Fibroblast of gingiva (primary cell): ENCODE data around the gene C16orf95.

Experiments used
- DNase-seq: peaks from one replicate; pipeline ENCODE4 v3.0.0-alpha.2; 2011; ENCODE audit warnings: low read depth

Gene C16orf95

DNA sequence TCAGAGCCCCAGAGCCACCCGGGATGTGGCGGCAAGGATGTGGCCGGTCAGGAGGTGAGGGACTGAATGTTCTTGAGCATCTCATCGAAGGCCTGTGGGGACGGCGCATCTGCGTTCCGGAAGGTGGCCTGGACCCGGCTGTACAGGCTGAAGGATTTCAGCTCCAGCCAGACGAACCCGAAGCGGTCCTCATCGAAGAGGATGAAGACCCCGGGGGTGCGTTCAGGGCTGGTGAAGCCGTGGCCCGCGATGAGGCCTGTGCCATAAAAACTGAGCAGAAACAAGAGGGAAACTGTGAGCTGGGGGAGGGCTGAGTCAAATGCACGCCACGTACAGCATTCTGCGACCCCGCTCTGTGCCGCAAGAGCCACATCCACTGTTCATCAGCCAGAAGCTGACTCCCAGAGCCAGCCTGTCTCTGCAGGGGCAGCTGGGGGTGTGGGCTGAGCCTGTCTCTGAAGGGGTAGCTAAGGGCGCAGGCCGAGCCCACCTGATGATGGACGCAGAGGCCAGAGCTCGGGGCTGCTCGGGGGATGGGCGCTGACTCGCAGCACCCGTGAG, 14.1 kb upstream of the C16orf95 start:
- no peak for DNase-seq

- DNase-seq = no peak
Measured at GRCh38 chr16:87330646-87331045, 13.5 kb upstream of the C16orf95 start.

- no peak for DNase-seq
Measured at GRCh38 chr16:87330257-87330624, 13.0 kb upstream of the C16orf95 start.

DNA sequence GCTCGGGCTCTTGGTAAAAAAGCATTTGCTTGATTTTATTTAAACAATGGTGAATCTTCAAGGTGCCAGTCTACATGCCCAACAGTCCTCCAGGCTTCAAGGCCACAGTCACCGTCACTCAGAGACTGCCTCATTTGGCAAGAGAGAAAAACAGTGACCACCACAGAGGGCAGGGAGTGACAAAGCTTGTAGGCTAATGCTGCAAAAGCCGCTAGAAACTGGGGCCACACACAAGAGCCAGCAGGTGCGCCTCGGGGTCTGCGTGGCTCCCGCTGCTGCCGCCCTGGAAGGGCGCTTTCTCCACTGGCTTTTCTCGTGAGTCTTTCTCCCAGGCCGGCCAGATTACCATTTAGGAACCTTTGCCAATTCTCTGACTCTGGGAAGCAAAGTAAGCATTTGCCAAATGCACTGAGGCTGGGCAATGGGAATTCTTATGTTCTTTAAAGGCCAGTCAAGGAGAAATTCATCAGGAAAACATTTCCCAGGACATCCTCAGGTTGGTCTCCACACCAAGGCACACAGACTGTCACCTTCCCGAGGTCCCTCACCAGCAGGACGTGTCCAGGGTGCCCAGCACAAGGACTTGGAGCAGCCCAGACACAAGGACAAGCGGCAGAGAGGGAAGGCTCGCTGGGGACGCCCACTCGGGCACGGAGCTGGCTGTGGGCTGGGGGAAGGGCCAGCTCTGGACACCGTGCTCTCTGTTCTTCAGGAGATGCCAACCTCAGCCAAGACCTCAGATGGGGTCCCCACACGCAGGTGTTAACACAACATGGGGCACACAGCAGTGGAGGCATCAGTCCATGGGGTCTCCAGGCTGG, 12.5 kb upstream of the C16orf95 start:
- no peak for DNase-seq

GRCh38 chr16:87328846-87329245, 11.7 kb upstream of the C16orf95 start:
- no peak for DNase-seq

- DNase-seq = no peak
Measured at GRCh38 chr16:87327798-87328495, 10.8 kb upstream of the C16orf95 start.

GRCh38 chr16:87326151-87326571, 9.0 kb upstream of the C16orf95 start:
- peak; percentile 46 for DNase-seq

DNA sequence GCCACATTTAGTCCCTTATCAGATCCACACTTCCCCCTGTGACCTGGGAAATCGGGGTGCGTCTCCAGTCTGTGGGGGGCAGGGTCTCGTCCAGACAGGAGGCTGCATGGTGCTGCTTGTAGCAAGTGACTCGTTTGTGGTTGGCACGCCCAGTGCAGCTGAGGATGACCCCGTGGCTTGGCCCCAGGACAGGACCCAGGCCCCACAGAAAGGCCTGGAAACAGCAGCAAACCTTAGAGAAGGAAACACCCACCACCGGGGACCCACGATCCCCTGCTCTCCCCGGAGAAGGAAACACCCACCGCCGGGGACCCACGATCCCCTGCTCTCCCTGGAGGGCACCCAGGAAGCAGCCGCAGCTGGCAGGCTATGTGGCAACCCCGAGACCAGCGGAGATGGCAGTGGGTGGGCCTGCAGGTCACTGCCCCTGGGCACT, 8.2 kb upstream of the C16orf95 start:
- DNase-seq = no peak

DNA sequence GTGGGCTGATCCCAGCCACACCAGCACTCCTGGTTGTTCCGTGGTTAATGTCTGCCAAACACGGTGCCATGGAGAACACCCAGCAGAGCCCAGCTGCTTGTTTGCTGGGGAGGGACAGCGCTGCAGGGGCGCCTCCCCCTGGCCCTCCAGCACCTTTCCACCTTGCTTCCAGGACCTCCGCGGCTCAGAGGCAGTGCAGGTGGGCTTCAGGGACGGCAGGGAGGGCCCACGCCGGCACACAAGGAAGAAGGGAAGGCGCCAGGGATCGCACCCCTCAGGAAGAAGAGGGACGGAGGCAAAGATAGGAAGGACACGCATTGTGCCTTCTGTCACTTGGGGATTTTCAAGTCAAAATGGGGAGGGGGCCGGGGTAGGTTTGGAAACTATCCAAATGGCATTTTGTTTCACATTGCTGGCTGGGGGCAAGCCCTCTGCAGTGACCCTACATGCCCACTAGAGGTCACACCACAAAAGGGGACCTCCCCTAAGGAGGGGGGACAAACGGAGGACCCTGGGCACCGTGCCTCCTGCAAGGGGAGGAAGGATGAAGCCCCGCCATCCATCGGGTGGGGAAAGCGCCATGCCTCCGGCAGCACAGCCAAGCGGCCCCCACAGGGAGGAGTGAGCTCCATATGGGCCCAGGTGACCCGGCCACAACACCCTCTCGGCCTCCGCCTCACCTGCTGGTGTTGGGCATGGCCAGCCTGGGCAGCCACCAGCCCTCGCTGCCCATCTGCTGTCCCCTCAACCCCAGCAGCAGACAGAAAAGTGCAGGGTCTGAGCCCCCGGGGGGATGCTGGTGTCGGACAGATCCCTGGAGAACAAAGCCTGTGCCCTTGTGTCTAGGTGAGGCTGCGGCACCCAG, 7.5 kb upstream of the C16orf95 start:
- DNase-seq = no peak

- DNase-seq = no peak
Measured at GRCh38 chr16:87323727-87324410, 6.7 kb upstream of the C16orf95 start.

DNA sequence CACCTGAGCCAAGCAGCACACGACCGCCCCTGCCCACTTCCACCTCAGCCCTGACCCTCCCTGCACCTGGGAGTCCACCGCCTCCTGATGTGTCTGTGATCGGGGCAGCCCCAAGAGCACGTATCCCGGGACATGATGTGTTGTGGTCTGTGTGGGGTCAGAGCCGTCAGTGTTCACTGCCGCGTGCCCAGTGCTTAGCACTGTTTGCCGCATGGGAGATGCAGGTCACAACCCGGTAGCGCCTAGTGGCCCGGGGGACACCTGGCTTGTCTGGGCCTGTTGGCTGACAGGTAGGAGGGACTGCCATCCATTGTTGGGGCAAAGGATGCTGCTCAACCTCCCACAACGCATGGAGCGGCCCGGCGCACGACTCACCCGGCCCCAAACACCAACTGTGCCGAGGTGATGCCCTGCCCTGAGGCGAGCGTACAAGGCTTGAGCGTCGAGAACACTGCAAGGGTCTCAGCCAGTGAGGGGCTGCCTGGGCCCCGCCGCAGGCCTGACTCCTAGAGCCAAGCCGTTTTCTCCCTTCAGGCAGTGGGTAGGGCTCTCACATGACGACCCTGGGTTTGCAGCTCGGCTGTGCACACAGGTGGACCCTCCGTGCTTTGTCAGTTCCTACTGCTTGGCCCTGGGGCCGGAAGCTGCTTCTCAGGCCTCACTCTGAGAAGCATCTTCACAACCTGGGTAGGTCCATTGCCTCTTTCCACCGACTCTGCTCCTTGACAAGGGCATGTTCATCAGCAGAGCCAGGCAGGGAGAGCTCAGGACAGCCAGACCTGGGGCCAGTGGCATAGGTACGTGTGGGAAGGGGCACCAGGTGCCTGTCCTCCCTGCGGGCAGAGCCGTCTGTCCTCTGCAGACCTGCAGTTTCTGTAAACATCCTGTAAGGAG, 5.9 kb upstream of the C16orf95 start:
- no peak for DNase-seq

- DNase-seq = no peak
Measured at GRCh38 chr16:87322360-87322759, 5.2 kb upstream of the C16orf95 start.

GRCh38 chr16:87321336-87322107, 4.3 kb upstream of the C16orf95 start:
- no peak for DNase-seq

DNA sequence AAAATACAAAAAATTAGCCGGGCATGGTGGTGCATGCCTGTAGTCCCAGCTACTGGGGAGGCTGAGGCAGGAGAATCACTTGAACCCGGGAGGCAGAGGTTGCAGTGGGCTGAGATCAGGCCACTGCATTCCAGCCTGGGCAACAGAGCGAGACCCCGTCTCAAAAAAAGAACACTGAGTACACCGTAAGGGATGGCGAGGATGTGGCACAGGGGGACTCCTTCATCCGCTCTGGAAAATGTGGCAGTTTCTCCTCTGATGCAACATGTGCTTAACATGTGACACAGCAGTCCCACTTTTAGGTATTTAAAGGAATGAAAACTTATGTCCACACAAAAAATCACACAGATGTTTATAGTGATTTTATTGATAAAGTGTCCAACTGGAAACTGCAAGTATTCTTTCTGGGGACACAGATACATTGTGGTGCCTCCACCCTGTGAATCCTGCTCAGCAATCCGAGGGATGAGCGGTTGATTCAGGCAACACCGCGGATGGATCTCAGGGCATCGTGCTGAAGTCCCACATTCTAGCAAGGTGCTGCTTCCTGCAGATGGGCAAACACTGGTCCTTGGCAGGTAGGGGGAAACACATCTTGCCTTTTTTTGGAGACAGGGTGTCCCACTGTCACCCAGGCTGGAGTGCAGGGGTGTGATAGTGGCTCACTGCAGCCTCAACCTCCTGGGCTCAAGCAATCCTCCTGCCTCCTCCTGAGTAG, 3.5 kb upstream of the C16orf95 start:
- no peak for DNase-seq

GRCh38 chr16:87319997-87320491, 2.9 kb upstream of the C16orf95 start:
- no peak for DNase-seq

DNA sequence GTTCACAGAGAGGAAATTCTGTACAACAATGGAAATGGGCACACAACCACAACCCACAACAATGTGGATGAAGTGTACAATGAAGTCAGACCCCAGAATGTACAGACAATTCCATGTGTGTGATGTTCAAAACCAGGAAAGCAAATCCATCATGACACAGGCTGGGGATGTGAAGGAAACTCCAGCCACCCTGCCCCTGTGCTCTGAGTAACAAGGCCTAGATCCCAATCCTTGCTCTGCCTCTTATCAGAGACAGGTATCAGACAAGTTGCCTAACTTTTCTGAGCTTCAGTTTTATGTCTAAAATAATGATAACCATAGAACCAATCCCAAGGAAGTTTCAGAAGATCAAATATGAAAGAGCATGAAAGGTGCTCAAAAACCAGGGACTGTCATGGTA, 1.8 kb upstream of the C16orf95 start:
- no peak for DNase-seq

DNA sequence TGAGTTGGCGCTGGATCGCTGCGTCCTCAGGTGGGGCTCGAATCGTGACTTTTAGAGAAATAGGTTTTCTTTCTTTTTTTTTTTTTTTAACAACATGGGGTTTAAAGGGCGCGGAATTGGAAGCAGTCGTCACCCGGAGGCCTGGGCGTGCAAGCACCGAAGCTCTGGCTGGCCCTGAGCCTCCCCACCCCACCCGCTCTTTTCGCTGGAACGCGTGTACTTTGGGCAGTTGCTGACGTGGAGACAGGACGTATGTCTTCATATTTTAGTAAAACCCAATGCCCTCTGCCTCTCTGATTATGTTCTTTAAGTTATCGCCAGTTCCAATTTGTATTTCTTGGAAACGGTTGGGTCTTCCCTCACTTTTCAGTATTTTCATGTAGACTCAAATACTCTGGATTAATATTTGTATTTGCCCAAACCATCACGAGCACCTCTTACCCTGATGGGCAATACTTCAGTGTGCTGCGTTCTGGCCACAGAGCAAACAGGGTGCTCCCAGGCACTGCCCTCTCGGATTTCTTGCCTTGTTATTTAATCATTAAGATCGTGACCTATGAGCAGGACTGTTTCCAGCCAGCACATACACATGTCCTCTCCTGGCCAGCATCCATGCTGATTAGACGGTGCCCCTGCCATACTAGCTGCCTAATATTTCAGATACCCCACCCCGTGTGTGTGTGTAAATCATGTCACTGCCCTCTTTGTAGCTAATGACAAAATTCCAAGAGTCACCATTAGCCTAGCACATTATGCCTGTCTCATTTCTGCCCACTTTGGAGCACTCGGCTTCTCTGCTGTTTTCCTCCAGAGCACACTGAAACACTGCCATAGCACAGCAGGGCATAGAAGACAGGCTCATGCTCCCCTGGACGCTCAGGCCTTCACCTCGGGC, 805 bp upstream of the C16orf95 start:
- peak; percentile 71 for DNase-seq

- DNase-seq = no peak
Measured at GRCh38 chr16:87316450-87316922, 706 bp downstream of the C16orf95 start.
